Erythroblast (primary cell): ENCODE results near the gene VASH2.

ENCODE experiments used
- GATA1 ChIP-seq: IDR thresholded peaks from 2 replicates; pipeline ENCODE4 v1.6.1; 2011; ENCODE audit warnings: low read depth, mild to moderate bottlenecking, control low read depth, low read length, moderate library complexity
- POLR2A ChIP-seq: IDR thresholded peaks from 2 replicates; pipeline ENCODE4 v1.6.1; 2011; ENCODE audit warnings: mild to moderate bottlenecking, low read length

DNA sequence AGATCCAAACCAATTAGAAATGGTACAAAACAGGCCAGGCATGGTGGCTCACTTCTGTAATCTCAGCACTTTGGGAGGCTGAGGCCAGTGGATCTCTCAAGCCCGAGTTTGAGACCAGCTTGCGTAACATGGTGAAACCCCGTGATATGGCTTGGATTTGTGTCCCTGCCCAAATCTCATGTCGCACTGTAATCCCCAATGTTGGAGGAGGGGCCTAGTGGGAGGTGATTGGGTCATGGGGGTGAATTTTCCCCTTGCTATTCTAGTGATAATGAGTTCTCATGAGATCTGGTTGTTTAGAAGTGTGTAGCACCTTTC, 7.0 kb upstream of the VASH2 start:
- TF ChIP-seq POLR2A (no peak), GATA1 (no peak)
